Measurements from ENCODE around the gene ALOX5.

The ALOX5 gene

DNA sequence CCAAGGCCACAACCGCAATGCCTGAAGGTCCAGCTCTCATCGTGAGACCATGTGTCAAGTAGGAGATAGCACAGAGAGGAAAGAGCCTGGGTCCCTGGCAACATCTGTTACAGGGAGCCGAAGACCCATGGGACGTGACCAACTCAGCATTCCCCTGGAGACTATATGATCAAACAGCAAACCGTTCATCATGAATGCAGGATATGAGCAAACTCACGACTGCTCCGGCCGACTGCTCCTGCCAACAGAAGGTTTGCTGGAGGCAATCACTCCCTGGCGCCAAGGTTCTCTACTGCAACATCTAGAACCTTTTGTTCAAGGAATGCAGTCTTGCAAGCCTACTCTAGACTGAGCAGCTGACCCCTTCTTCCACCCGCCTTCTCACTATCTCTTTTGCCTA is 114.3 kb downstream of the ALOX5 start:
- no peak for TF ChIP-seq SIN3A (IDR thresholded peaks at IDR 0.05; ENCODE audit: borderline replicate concordance, insufficient read depth, low read length)

DNA sequence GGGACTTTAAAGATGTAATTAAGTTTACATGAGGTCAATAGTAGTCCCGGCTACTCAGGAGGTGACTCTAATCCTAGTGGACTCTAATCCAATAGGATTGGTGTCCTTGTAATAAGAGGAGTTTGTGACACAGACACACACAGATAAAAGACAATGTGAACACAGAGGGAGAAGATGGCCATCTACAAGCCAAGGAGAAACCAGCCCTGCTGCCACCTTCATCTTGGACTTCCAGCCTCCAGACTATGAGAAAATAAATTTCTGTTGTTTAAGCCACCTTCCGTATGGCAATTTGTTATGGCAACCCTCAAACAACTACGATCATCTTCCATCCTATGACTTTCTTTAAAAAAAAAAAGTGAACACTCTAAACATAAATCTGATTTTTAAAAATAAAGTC is 116.3 kb downstream of the ALOX5 start:
- no peak for TF ChIP-seq TAF1 (IDR thresholded peaks at IDR 0.05; ENCODE audit: borderline replicate concordance, insufficient read depth, low read length)

DNA sequence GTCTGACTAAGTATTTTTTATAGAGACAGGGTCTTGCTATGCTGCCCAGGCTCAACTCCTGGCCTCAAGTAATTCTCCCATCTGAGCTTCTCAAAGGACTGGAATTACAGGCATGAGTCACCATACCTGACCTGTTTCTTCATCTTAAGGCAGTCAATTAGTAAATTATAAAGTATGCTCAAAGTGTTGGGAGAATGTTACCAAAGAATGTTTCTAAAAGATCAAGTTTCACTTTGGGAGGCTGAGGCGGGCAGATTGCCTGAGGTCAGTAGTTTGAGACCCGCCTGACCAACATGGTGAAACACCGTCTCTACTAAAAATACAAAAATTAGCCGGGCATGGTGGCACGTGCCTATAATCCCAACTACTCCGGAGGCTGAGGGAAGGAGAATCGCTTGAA is 117.0 kb downstream of the ALOX5 start:
- TF ChIP-seq, protein P1, sequence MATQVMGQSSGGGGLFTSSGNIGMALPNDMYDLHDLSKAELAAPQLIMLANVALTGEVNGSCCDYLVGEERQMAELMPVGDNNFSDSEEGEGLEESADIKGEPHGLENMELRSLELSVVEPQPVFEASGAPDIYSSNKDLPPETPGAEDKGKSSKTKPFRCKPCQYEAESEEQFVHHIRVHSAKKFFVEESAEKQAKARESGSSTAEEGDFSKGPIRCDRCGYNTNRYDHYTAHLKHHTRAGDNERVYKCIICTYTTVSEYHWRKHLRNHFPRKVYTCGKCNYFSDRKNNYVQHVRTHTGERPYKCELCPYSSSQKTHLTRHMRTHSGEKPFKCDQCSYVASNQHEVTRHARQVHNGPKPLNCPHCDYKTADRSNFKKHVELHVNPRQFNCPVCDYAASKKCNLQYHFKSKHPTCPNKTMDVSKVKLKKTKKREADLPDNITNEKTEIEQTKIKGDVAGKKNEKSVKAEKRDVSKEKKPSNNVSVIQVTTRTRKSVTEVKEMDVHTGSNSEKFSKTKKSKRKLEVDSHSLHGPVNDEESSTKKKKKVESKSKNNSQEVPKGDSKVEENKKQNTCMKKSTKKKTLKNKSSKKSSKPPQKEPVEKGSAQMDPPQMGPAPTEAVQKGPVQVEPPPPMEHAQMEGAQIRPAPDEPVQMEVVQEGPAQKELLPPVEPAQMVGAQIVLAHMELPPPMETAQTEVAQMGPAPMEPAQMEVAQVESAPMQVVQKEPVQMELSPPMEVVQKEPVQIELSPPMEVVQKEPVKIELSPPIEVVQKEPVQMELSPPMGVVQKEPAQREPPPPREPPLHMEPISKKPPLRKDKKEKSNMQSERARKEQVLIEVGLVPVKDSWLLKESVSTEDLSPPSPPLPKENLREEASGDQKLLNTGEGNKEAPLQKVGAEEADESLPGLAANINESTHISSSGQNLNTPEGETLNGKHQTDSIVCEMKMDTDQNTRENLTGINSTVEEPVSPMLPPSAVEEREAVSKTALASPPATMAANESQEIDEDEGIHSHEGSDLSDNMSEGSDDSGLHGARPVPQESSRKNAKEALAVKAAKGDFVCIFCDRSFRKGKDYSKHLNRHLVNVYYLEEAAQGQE (IDR thresholded peaks at IDR 0.05; ENCODE audit: insufficient read depth in 1 of 2, low read depth in 2 of 2, low read length in 2 of 2), result no peak
- no peak for TF ChIP-seq POLR2AphosphoS5 (IDR thresholded peaks at IDR 0.05; ENCODE audit: low read depth, low read length)
